BE2C (cell line): ENCODE data around the gene VTI1A.

Source experiments
- DNase-seq: peaks from one replicate; pipeline ENCODE4 v3.0.0-alpha.2; 2020
- H3K27me3 ChIP-seq: fragments of 250-450 bp; sonication (Bioruptor Pico); 2 replicates; pipeline ENCODE4 v1.5.1; 2020; ENCODE audit warnings: mild to moderate bottlenecking
- H3K36me3 ChIP-seq: fragments of 250-450 bp; sonication (Bioruptor Pico); 2 replicates; pipeline ENCODE4 v1.5.1; 2020; ENCODE audit warnings: mild to moderate bottlenecking
- H3K4me1 ChIP-seq: fragments of 250-450 bp; sonication (Bioruptor Pico); 2 replicates; pipeline ENCODE4 v1.5.1; 2020
- H3K4me3 ChIP-seq: 2 replicates; pipeline ENCODE4 v1.5.1; 2011; ENCODE audit warnings: low read depth, low read length
- H3K9me3 ChIP-seq: fragments of 250-450 bp; sonication (Bioruptor Pico); 2 replicates; pipeline ENCODE4 v1.5.1; 2020
- TF ChIP-seq, protein P1 (sequence below): IDR thresholded peaks from 2 replicates; pipeline ENCODE4 v1.5.1; 2012; ENCODE audit warnings: mild to moderate bottlenecking, low read depth, low read length

The VTI1A gene

DNA sequence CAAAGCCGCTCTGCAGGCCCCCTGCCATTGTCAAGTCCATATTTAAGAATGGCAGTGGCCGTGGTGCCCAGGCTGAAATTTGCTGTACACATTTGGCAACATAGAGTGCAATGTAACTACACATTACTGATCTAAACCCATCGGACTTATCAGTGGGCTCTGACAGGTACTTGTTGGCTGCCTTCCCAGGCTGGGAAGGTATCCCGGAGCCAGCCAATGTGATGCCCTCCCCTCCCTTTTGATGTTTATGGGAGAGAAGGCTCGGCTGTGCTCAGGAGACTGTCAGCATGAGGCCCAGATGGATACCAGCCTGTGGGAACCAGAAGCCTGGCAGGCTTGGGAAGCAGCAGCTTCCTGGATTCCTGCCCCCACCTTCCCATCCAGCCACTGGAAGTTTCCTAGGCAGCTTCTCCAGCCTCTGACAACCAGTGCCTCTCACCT lies 357.0 kb downstream of the VTI1A start:
- H3K9me3 ChIP-seq = no peaks in the 10 kb centered on the region
- H3K36me3 ChIP-seq = peaks cover 4% of the 10 kb centered on the region; the same call in 1 of the 2 replicates
- H3K4me3 ChIP-seq = no peak overlapping the region
- no peak for DNase-seq
- H3K27me3 ChIP-seq = no peaks in the 10 kb centered on the region
- peaks cover 15% of the 10 kb centered on the region for H3K4me1 ChIP-seq
- TF ChIP-seq, protein P1, sequence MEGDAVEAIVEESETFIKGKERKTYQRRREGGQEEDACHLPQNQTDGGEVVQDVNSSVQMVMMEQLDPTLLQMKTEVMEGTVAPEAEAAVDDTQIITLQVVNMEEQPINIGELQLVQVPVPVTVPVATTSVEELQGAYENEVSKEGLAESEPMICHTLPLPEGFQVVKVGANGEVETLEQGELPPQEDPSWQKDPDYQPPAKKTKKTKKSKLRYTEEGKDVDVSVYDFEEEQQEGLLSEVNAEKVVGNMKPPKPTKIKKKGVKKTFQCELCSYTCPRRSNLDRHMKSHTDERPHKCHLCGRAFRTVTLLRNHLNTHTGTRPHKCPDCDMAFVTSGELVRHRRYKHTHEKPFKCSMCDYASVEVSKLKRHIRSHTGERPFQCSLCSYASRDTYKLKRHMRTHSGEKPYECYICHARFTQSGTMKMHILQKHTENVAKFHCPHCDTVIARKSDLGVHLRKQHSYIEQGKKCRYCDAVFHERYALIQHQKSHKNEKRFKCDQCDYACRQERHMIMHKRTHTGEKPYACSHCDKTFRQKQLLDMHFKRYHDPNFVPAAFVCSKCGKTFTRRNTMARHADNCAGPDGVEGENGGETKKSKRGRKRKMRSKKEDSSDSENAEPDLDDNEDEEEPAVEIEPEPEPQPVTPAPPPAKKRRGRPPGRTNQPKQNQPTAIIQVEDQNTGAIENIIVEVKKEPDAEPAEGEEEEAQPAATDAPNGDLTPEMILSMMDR = no peak

DNA sequence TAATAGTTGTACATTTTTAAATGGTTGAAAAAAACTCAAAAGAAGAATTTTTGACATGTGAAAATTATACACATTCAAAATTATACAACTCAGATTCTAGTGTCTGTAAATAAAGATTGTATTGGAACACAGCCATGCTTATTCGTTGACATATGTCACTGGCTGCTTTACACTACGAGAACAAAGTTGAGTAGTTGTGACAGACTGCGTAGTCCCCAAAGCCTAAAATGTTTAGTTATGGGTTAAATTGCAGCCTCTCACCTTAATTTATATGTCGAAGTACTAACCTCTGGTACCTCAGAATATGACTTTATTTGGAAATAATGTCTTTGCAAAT lies 358.2 kb downstream of the VTI1A start:
- no peak for DNase-seq

DNA sequence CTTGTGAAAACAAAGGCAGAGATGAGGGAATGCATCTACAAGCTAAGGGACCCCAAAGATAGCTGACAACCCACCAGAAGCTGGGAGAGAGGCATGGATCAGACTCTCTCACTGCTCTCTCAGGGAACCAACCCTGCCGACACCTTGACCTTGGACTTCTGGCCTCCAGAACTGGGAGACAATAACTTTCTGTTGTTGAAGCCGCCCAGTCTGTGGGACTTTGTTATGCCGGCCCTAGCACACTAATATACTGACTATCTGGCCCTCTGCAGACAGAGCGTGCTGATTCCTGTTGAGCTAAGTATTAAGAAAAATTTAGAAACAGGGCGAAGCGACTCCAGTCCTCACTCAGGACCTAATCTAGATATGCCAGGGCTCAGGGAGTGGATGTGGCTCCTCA lies 358.7 kb downstream of the VTI1A start:
- TF ChIP-seq, protein P1 = no peak
- H3K4me3 ChIP-seq = no peak overlapping the region

More for the DNA sequence above, 358.2 kb downstream of the VTI1A start:
- TF ChIP-seq, protein P1 = no peak
- Histone ChIP-seq H3K4me1 (peaks cover 24% of the 10 kb centered on the region), H3K9me3 (no peaks in the 10 kb centered on the region), H3K36me3 (peaks cover 4% of the 10 kb centered on the region; the same call in 1 of the 2 replicates), H3K27me3 (no peaks in the 10 kb centered on the region), H3K4me3 (no peak overlapping the region)

DNA sequence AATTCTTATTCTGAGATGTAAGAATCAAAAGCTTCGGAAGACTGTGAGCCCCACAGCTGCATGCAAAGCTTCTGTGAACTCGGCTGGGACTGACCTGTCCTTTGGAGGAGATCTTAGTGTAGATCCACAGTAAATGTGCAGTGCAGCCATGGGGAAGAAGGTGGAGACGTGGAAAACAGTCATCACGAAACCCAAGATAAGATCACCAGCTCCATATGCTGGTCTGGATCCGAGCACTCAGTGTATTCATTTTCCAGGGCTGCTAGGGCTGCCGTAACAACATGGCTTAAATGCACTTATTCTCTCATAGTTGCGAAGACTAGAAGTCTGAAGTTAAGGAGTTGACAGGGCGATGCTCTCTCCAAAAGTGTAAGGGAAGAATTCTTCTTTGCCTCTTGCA lies 360.0 kb downstream of the VTI1A start:
- H3K27me3 ChIP-seq = no peaks in the 10 kb centered on the region
- peak; percentile 65 for DNase-seq
- peaks cover 37% of the 10 kb centered on the region for H3K4me1 ChIP-seq
- TF ChIP-seq, protein P1 = no peak
- no peaks in the 10 kb centered on the region for H3K9me3 ChIP-seq
- no peak overlapping the region for H3K4me3 ChIP-seq
- H3K36me3 ChIP-seq = peaks cover 4% of the 10 kb centered on the region; the same call in 1 of the 2 replicates

More for the DNA sequence above, 358.7 kb downstream of the VTI1A start:
- H3K27me3 ChIP-seq = no peaks in the 10 kb centered on the region
- DNase-seq = no peak
- peaks cover 28% of the 10 kb centered on the region for H3K4me1 ChIP-seq
- H3K36me3 ChIP-seq = peaks cover 4% of the 10 kb centered on the region; the same call in 1 of the 2 replicates
- H3K9me3 ChIP-seq = no peaks in the 10 kb centered on the region

DNA sequence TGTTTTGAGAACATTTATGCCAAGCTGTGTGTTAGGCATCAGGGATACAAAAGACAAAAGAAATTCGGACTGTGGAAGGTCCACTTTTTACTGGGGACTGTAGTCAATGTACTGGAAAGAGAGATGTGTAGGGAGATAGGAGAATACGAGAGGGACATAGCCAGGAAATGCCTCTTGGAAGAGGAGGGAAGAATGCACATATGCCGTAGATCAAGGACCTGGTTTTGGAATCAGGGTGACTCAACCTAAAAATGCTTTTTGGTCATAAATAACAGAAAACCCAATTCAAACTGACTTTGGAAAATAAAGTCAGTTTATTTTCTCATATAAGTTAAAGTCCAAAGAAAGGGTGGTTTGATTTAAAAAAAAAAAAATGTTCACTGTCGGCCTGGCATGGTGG lies 362.7 kb downstream of the VTI1A start:
- TF ChIP-seq, protein P1 = no peak
- Histone ChIP-seq H3K36me3 (peaks cover 4% of the 10 kb centered on the region; the same call in 1 of the 2 replicates), H3K4me1 (peaks cover 34% of the 10 kb centered on the region)

DNA sequence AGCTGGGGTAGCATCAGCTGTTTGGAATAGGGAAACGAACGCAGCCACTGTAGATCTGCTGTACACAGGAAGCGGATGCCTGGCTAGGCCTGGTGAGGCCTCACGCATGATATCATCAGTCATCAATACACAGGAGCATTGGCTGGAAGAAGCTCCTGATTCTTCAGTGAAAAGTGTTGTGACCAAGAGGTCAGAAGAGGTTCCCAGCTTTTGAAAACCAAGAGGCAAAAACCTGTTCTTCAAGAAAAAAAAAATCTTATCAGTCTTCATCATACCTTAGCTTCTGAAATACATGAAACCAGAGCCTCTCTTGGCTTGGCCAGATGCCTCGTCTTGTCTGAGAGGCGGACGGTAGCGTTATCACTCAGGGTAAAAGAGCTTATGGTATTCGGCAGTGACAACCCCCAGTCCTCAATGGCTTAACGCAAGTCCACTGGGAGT lies 363.7 kb downstream of the VTI1A start:
- H3K4me3 ChIP-seq = no peak overlapping the region
- peaks cover 4% of the 10 kb centered on the region; the same call in 1 of the 2 replicates for H3K36me3 ChIP-seq
- H3K4me1 ChIP-seq = peaks cover 34% of the 10 kb centered on the region
- H3K9me3 ChIP-seq = no peaks in the 10 kb centered on the region
- DNase-seq = peak; percentile 58
- TF ChIP-seq, protein P1 = no peak
- no peaks in the 10 kb centered on the region for H3K27me3 ChIP-seq

More for the DNA sequence above, 362.7 kb downstream of the VTI1A start:
- Histone ChIP-seq H3K9me3 (no peaks in the 10 kb centered on the region), H3K4me3 (no peak overlapping the region), H3K27me3 (no peaks in the 10 kb centered on the region)
- DNase-seq = no peak
